SIG-M5 treated with dmso at 0.1 percent for 504 hours (cell line): Measurements from ENCODE around the gene USH1C.

ENCODE experiments used
- DNase-seq: peaks from one replicate; lab custom pipeline; 2025; ENCODE audit not compliant: unreplicated experiment; lab: John Stamatoyannopoulos, UW

USH1C gene

GRCh38 chr11:17550450-17551346 is 6.5 kb upstream of the USH1C start:
- no peak for DNase-seq

GRCh38 chr11:17548444-17548843 is 4.2 kb upstream of the USH1C start:
- DNase-seq = no peak

- DNase-seq = no peak
Measured at GRCh38 chr11:17547932-17548331, 3.7 kb upstream of the USH1C start.

GRCh38 chr11:17547051-17547577 is 2.9 kb upstream of the USH1C start, which contains the start of gene OTOG:
Gene OTOG (plus strand): TSS chr11:17547259. CDS start chr11:17547373, 114 bp downstream.
- no peak for DNase-seq

- DNase-seq = no peak
Measured at GRCh38 chr11:17546240-17546639, 2.0 kb upstream of the USH1C start.

- no peak for DNase-seq
Measured at GRCh38 chr11:17543574-17544180, 539 bp downstream of the USH1C start.

- no peak for DNase-seq
Measured at GRCh38 chr11:17543041-17543440, 1.2 kb downstream of the USH1C start.

- no peak for DNase-seq
Measured at GRCh38 chr11:17542249-17542648, 2.0 kb downstream of the USH1C start.

GRCh38 chr11:17541330-17541885 is 2.8 kb downstream of the USH1C start:
- no peak for DNase-seq

GRCh38 chr11:17540807-17541206 is 3.4 kb downstream of the USH1C start:
- no peak for DNase-seq

- DNase-seq = no peak
Measured at GRCh38 chr11:17538731-17539130, 5.5 kb downstream of the USH1C start.

GRCh38 chr11:17538054-17538453 is 6.2 kb downstream of the USH1C start:
- DNase-seq = no peak

GRCh38 chr11:17537261-17537660 is 7.0 kb downstream of the USH1C start:
- DNase-seq = no peak

- no peak for DNase-seq
Measured at GRCh38 chr11:17535488-17535887, 8.7 kb downstream of the USH1C start.

- no peak for DNase-seq
Measured at GRCh38 chr11:17533778-17534415, 10.3 kb downstream of the USH1C start.

- no peak for DNase-seq
Measured at GRCh38 chr11:17533341-17533740, 10.9 kb downstream of the USH1C start.

GRCh38 chr11:17532784-17533183 is 11.4 kb downstream of the USH1C start:
- no peak for DNase-seq

- DNase-seq = no peak
Measured at GRCh38 chr11:17531636-17532113, 12.5 kb downstream of the USH1C start.

- no peak for DNase-seq
Measured at GRCh38 chr11:17531071-17531600, 13.1 kb downstream of the USH1C start.

- DNase-seq = no peak
Measured at GRCh38 chr11:17529844-17530185, 14.4 kb downstream of the USH1C start.
